Activated CD8-positive, alpha-beta memory T cell treated with anti-CD3 and anti-CD28 coated beads, Interleukin-2, amount 10 ng/mL, durations not matched to agents 7 days and 5 days (primary cell): ENCODE measurements around the gene TNFRSF13B. TPM values are rescaled to one million over a fixed set of nuclear protein-coding genes. Genes with fewer than 3 reads are reported as not detected.
"Not testable (repeated sequence)": the region's sequence is repeated elsewhere in the genome, so short reads cannot be mapped to it uniquely, and the experiment has no call there.

Experiments used
- ATAC-seq: fragments of 150-1000 bp; cut with Tn5 transposase; one replicate; pipeline ENCODE4 v1.10.0; 2021; ENCODE audit warnings: moderate library complexity
- CTCF ChIA-PET: fragments of 350-600 bp; sonication (Branson Sonifier 250); formaldehyde crosslinking; loops from one replicate; lab custom pipeline; 2021; ENCODE audit warnings: antibody characterized with exemption; lab: Charles Lee
- DNase-seq: peaks from one replicate; pipeline ENCODE4 v3.0.0-alpha.2; 2020
- H3K27ac Mint-ChIP-seq: one replicate; pipeline ENCODE4 v1.8.0; 2021; ENCODE audit warnings: mild to moderate bottlenecking, mixed read lengths
- H3K27me3 Mint-ChIP-seq: one replicate; pipeline ENCODE4 v1.8.0; 2021; ENCODE audit warnings: mixed read lengths
- H3K36me3 Mint-ChIP-seq: one replicate; pipeline ENCODE4 v1.8.0; 2021; ENCODE audit warnings: mild to moderate bottlenecking, mixed read lengths
- H3K4me1 Mint-ChIP-seq: one replicate; pipeline ENCODE4 v1.8.0; 2021; ENCODE audit warnings: mixed read lengths
- H3K4me3 Mint-ChIP-seq: one replicate; pipeline ENCODE4 v1.8.0; 2021; ENCODE audit warnings: mild to moderate bottlenecking, moderate library complexity, mixed read lengths
- H3K9me3 Mint-ChIP-seq: one replicate; pipeline ENCODE4 v1.8.0; 2022; ENCODE audit warnings: low read depth, mixed read lengths
- total RNA-seq, 2 experiments: library from RNA; stranded (reverse); gene quantifications; one replicate each; pipeline ENCODE4 v1.2.3, GENCODE V29; 2021

Gene TNFRSF13B
- total RNA-seq, 2 experiments from 2014 or later = not detected

- H3K27ac Mint-ChIP-seq = no peak overlapping the region
- H3K4me1 Mint-ChIP-seq = no peaks in the 10 kb centered on the region
- CTCF ChIA-PET = interaction anchor here (3.0 kb wide), 1 partner anchor 67 kb away, joined by 8 read pairs; no protein-coding TSS in a partner anchor
- no peak for DNase-seq
- H3K27me3 Mint-ChIP-seq = no peaks in the 10 kb centered on the region
- H3K4me3 Mint-ChIP-seq = no peak overlapping the region
- no peaks in the 10 kb centered on the region for H3K36me3 Mint-ChIP-seq
- H3K9me3 Mint-ChIP-seq = no peaks in the 10 kb centered on the region
- ATAC-seq = no peak
Observed at GRCh38 chr17:16924696-16925440, 47.0 kb downstream of the TNFRSF13B start.

- H3K9me3 Mint-ChIP-seq = no peaks in the 10 kb centered on the region
- no peak overlapping the region for H3K27ac Mint-ChIP-seq
- CTCF ChIA-PET = interaction anchor here (2.9 to 3.0 kb wide), 2 partner anchors 64 to 68 kb away, joined by 8 to 12 read pairs; no protein-coding TSS in a partner anchor
- H3K27me3 Mint-ChIP-seq = no peaks in the 10 kb centered on the region
- ATAC-seq = no peak
- H3K36me3 Mint-ChIP-seq = no peaks in the 10 kb centered on the region
- H3K4me3 Mint-ChIP-seq = no peak overlapping the region
- no peaks in the 10 kb centered on the region for H3K4me1 Mint-ChIP-seq
- no peak for DNase-seq
Observed at GRCh38 chr17:16923904-16924695, 47.8 kb downstream of the TNFRSF13B start.

GRCh38 chr17:16923097-16923903, 48.6 kb downstream of the TNFRSF13B start:
- no peaks in the 10 kb centered on the region for H3K9me3 Mint-ChIP-seq
- H3K27me3 Mint-ChIP-seq = no peaks in the 10 kb centered on the region

GRCh38 chr17:16922386-16923096, 49.4 kb downstream of the TNFRSF13B start:
- Mint-ChIP-seq H3K27ac (no peak overlapping the region), H3K4me1 (no peaks in the 10 kb centered on the region), H3K36me3 (no peaks in the 10 kb centered on the region), H3K4me3 (no peak overlapping the region), H3K9me3 (no peaks in the 10 kb centered on the region), H3K27me3 (no peaks in the 10 kb centered on the region)
- CTCF ChIA-PET = interaction anchor here (1.4 to 3.0 kb wide), 3 partner anchors 10 to 69 kb away, joined by 3 to 12 read pairs (median 8); no protein-coding TSS in a partner anchor
- DNase-seq (no peak), ATAC-seq (no peak)

More at GRCh38 chr17:16923097-16923903, 48.6 kb downstream of the TNFRSF13B start:
- Mint-ChIP-seq H3K4me1 (no peaks in the 10 kb centered on the region), H3K4me3 (no peak overlapping the region), H3K27ac (no peak overlapping the region), H3K36me3 (no peaks in the 10 kb centered on the region)
- ATAC-seq (no peak), DNase-seq (no peak)
- CTCF ChIA-PET = interaction anchor here (2.9 to 3.0 kb wide), 2 partner anchors 65 to 69 kb away, joined by 8 to 12 read pairs; no protein-coding TSS in a partner anchor

- CTCF ChIA-PET = interaction anchor here (0.7 to 2.9 kb wide), 3 partner anchors 9 to 70 kb away, joined by 3 to 12 read pairs (median 3); no protein-coding TSS in a partner anchor
- not testable (repeated sequence) for H3K4me1 Mint-ChIP-seq, H3K27ac Mint-ChIP-seq, ATAC-seq, H3K9me3 Mint-ChIP-seq, DNase-seq, H3K36me3 Mint-ChIP-seq, H3K4me3 Mint-ChIP-seq, H3K27me3 Mint-ChIP-seq
Observed at GRCh38 chr17:16921451-16921850, 50.5 kb downstream of the TNFRSF13B start.

GRCh38 chr17:16920628-16921020, 51.3 kb downstream of the TNFRSF13B start:
- no peak for ATAC-seq
- Mint-ChIP-seq H3K4me1 (no peaks in the 10 kb centered on the region), H3K36me3 (no peaks in the 10 kb centered on the region), H3K27me3 (no peaks in the 10 kb centered on the region), H3K27ac (no peak overlapping the region), H3K4me3 (no peak overlapping the region), H3K9me3 (no peaks in the 10 kb centered on the region)
- no peak for DNase-seq
- CTCF ChIA-PET = interaction anchor here (0.7 kb wide), 1 partner anchor 71 kb away, joined by 3 read pairs; no protein-coding TSS in a partner anchor

- Mint-ChIP-seq H3K9me3 (no peaks in the 10 kb centered on the region), H3K4me3 (no peak overlapping the region), H3K4me1 (no peaks in the 10 kb centered on the region), H3K27ac (no peak overlapping the region), H3K36me3 (no peaks in the 10 kb centered on the region), H3K27me3 (no peaks in the 10 kb centered on the region)
- no peak for ATAC-seq
- CTCF ChIA-PET = no interaction called here
- DNase-seq = no peak
Observed at GRCh38 chr17:16919663-16920627, 52.0 kb downstream of the TNFRSF13B start.

- no peaks in the 10 kb centered on the region for H3K4me1 Mint-ChIP-seq
- no peak overlapping the region for H3K4me3 Mint-ChIP-seq
- no peaks in the 10 kb centered on the region for H3K36me3 Mint-ChIP-seq
- no peak for DNase-seq
- CTCF ChIA-PET = no interaction called here
- no peak for ATAC-seq
- H3K9me3 Mint-ChIP-seq = no peaks in the 10 kb centered on the region
- H3K27me3 Mint-ChIP-seq = peaks cover 8% of the 10 kb centered on the region
- no peak overlapping the region for H3K27ac Mint-ChIP-seq
Observed at GRCh38 chr17:16918443-16918842, 53.5 kb downstream of the TNFRSF13B start.

GRCh38 chr17:16917671-16918394, 54.1 kb downstream of the TNFRSF13B start:
- DNase-seq (no peak), ATAC-seq (no peak)
- Mint-ChIP-seq H3K36me3 (no peaks in the 10 kb centered on the region), H3K27me3 (peaks cover 12% of the 10 kb centered on the region), H3K27ac (no peak overlapping the region), H3K4me1 (no peaks in the 10 kb centered on the region), H3K9me3 (no peaks in the 10 kb centered on the region), H3K4me3 (no peak overlapping the region)
- CTCF ChIA-PET = interaction anchor here (3.7 kb wide), 1 partner anchor 72 kb away, joined by 14 read pairs; no protein-coding TSS in a partner anchor

- Mint-ChIP-seq H3K36me3 (no peaks in the 10 kb centered on the region), H3K9me3 (no peaks in the 10 kb centered on the region), H3K4me1 (no peaks in the 10 kb centered on the region), H3K27me3 (peaks cover 15% of the 10 kb centered on the region), H3K4me3 (no peak overlapping the region), H3K27ac (no peak overlapping the region)
- ATAC-seq = no peak
- CTCF ChIA-PET = interaction anchor here (1.6 to 3.7 kb wide), 2 partner anchors 73 to 75 kb away, joined by 5 to 14 read pairs; no protein-coding TSS in a partner anchor
- DNase-seq = no peak
Observed at GRCh38 chr17:16916557-16916920, 55.4 kb downstream of the TNFRSF13B start.
